HL-60 (cell line): ENCODE results near the gene ZYG11B.

Experiments
- GABPA ChIP-seq: IDR thresholded peaks from 2 replicates; pipeline ENCODE4 v1.6.1; 2012; ENCODE audit warnings: low read depth
- POLR2AphosphoS5 ChIP-seq: IDR thresholded peaks from 2 replicates; pipeline ENCODE4 v1.6.1; 2012; ENCODE audit warnings: low read depth
- SPI1 ChIP-seq: IDR thresholded peaks from 2 replicates; pipeline ENCODE4 v1.6.1; 2012; ENCODE audit warnings: low read depth, mild to moderate bottlenecking, borderline replicate concordance
- TF ChIP-seq, protein P1 (sequence below): IDR thresholded peaks from one replicate; pipeline ENCODE4 v1.5.1; 2011; ENCODE audit warnings: low read length, control low read depth, inconsistent platforms; ENCODE audit not compliant: insufficient read depth
- TF ChIP-seq, protein P2 (sequence below): IDR thresholded peaks from 2 replicates; pipeline ENCODE4 v1.6.1; 2012; ENCODE audit warnings: low read depth; ENCODE audit not compliant: insufficient replicate concordance

DNA sequence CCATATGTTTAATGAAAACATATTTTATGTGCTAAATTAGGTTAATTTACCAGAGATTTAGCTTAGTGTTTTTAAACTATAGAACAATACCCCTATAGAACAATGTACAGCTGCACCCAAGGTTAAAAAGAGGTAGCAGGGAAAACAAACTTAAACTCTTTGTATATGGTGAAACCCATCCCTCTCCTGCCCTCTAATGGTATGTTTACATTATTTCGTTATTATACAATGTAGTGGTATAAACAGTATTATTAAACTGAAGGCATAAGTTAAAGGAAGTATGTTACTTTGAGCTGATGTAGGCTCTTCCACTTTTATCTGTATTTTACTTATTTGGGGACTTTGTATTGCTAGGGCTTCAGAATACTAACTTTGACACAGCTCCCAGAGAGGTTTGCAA lies 99.6 kb downstream of the ZYG11B start:
- TF ChIP-seq, protein P1, sequence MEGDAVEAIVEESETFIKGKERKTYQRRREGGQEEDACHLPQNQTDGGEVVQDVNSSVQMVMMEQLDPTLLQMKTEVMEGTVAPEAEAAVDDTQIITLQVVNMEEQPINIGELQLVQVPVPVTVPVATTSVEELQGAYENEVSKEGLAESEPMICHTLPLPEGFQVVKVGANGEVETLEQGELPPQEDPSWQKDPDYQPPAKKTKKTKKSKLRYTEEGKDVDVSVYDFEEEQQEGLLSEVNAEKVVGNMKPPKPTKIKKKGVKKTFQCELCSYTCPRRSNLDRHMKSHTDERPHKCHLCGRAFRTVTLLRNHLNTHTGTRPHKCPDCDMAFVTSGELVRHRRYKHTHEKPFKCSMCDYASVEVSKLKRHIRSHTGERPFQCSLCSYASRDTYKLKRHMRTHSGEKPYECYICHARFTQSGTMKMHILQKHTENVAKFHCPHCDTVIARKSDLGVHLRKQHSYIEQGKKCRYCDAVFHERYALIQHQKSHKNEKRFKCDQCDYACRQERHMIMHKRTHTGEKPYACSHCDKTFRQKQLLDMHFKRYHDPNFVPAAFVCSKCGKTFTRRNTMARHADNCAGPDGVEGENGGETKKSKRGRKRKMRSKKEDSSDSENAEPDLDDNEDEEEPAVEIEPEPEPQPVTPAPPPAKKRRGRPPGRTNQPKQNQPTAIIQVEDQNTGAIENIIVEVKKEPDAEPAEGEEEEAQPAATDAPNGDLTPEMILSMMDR: peak; percentile 5
- TF ChIP-seq, protein P2, sequence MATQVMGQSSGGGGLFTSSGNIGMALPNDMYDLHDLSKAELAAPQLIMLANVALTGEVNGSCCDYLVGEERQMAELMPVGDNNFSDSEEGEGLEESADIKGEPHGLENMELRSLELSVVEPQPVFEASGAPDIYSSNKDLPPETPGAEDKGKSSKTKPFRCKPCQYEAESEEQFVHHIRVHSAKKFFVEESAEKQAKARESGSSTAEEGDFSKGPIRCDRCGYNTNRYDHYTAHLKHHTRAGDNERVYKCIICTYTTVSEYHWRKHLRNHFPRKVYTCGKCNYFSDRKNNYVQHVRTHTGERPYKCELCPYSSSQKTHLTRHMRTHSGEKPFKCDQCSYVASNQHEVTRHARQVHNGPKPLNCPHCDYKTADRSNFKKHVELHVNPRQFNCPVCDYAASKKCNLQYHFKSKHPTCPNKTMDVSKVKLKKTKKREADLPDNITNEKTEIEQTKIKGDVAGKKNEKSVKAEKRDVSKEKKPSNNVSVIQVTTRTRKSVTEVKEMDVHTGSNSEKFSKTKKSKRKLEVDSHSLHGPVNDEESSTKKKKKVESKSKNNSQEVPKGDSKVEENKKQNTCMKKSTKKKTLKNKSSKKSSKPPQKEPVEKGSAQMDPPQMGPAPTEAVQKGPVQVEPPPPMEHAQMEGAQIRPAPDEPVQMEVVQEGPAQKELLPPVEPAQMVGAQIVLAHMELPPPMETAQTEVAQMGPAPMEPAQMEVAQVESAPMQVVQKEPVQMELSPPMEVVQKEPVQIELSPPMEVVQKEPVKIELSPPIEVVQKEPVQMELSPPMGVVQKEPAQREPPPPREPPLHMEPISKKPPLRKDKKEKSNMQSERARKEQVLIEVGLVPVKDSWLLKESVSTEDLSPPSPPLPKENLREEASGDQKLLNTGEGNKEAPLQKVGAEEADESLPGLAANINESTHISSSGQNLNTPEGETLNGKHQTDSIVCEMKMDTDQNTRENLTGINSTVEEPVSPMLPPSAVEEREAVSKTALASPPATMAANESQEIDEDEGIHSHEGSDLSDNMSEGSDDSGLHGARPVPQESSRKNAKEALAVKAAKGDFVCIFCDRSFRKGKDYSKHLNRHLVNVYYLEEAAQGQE: no peak
- TF ChIP-seq POLR2AphosphoS5 (no peak), SPI1 (no peak), GABPA (no peak)
